Measurements from ENCODE around the gene PRPF8. TPM values are rescaled to one million over a fixed set of nuclear protein-coding genes. Genes with fewer than 3 reads are reported as not detected.
A peak's percentile ranks its signal among the peaks of the same experiment; 100 is the strongest.

Gene PRPF8
- total and polyA plus RNA-seq, 2 of the 13 experiments (the other 11 are each of a cell fraction or from before 2014, with no cell fraction given), result 112 to 179 TPM

GRCh38 chr17:1709971-1710806 lies 25.5 kb upstream of the PRPF8 start, which contains the start of gene TLCD2 (continued):
- TF ChIP-seq ZBTB39 (CRISPR knock-in tag; IDR thresholded peaks at IDR 0.05), result no peak
- TF ChIP-seq GTF2F1 (IDR thresholded peaks at IDR 0.05; ENCODE audit: low read length), result no peak
- TF ChIP-seq ZNF275 (CRISPR knock-in tag; IDR thresholded peaks at IDR 0.05; ENCODE audit: borderline replicate concordance), result peak; percentile 48; the same call in 1 of the 2 replicates
- TF ChIP-seq ZBTB37 (CRISPR knock-in tag; IDR thresholded peaks at IDR 0.05), result no peak
- no peak for TF ChIP-seq SRSF4 (IDR thresholded peaks at IDR 0.05; ENCODE audit: low read depth, low read length, poor library complexity, severe bottlenecking)
- no peak for TF ChIP-seq DNMT3B (CRISPR knock-in tag; conservative IDR thresholded peaks at IDR 0.05)
- no peak for TF ChIP-seq TCF12 (IDR thresholded peaks at IDR 0.05)
- peak; percentile 18; the same call in 1 of the 2 replicates for TF ChIP-seq TCF12 (CRISPR knock-in tag; IDR thresholded peaks at IDR 0.05)
- TF ChIP-seq ZNF562 (CRISPR knock-in tag; IDR thresholded peaks at IDR 0.05; ENCODE audit: borderline replicate concordance), result no peak
- no peak; the same call in 1 of the 2 replicates for TF ChIP-seq ZNF724P (CRISPR knock-in tag; IDR thresholded peaks at IDR 0.05; ENCODE audit: borderline replicate concordance)
- no peak for TF ChIP-seq SNAI1 (CRISPR knock-in tag; IDR thresholded peaks at IDR 0.05; ENCODE audit: borderline replicate concordance)
- TF ChIP-seq ZBTB25 (CRISPR knock-in tag; IDR thresholded peaks at IDR 0.05), result no peak; the same call in 1 of the 2 replicates
- TF ChIP-seq ADNP (CRISPR knock-in tag; IDR thresholded peaks at IDR 0.05), result no peak
- TF ChIP-seq CERS6 (CRISPR knock-in tag; IDR thresholded peaks at IDR 0.05), result no peak
- TF ChIP-seq ZNF704 (CRISPR knock-in tag; IDR thresholded peaks at IDR 0.05; ENCODE audit: borderline replicate concordance), result no peak
- peak; percentile 27; the same call in 1 of the 2 replicates for TF ChIP-seq MTF2 (CRISPR knock-in tag; IDR thresholded peaks at IDR 0.05; ENCODE audit: borderline replicate concordance)
- TF ChIP-seq ZNF10 (CRISPR knock-in tag; IDR thresholded peaks at IDR 0.05; ENCODE audit: borderline replicate concordance, low read depth), result no peak
- TF ChIP-seq RARG (CRISPR knock-in tag; IDR thresholded peaks at IDR 0.05; ENCODE audit: low read depth), result no peak
